ENCODE data around the gene LRRC32. TPM values are rescaled to one million over a fixed set of nuclear protein-coding genes. Genes with fewer than 3 reads are reported as not detected.
A peak's percentile ranks its signal among the peaks of the same experiment; 100 is the strongest.

Gene LRRC32
- polyA plus RNA-seq, 3 donors, result 1.5 TPM; not detected in 2

GRCh38 chr11:76617553-76618265, 52.8 kb downstream of the LRRC32 start:
- H3K36me3 Mint-ChIP-seq, result no peaks in the 10 kb centered on the region
- peak overlapping the region in 1 of 7 donors; percentile 4 for H3K27ac Mint-ChIP-seq
- no peak overlapping the region for H3K9ac ChIP-seq (ENCODE audit: insufficient read depth, low read length, poor library complexity, severe bottlenecking)
- H3K79me2 ChIP-seq (ENCODE audit: insufficient read depth, low read length), result no peaks in the 10 kb centered on the region
- H3K27ac ChIP-seq (ENCODE audit: low read depth in 1 of 2, low read length in 2 of 2), result no peak overlapping the region
- H3K4me3 ChIP-seq (replicated peaks in 1 of 3; ENCODE audit: low read depth in 2 of 3, low read length in 3 of 3), result no peak overlapping the region
- no peaks in the 10 kb centered on the region for H3K27me3 ChIP-seq (ENCODE audit: control insufficient read depth in 2 of 2, insufficient read depth in 2 of 2, low read length in 2 of 2)
- no peak overlapping the region for H3K4me2 ChIP-seq (replicated peaks; ENCODE audit: extremely low read depth, low read length, poor library complexity, severe bottlenecking)
- H3K9me3 ChIP-seq (replicated peaks in 1 of 2; ENCODE audit: control insufficient read depth in 1 of 2, insufficient read depth in 1 of 2, low read length in 2 of 2), result no peaks in the 10 kb centered on the region
- H3K4me1 Mint-ChIP-seq, result peaks cover 4% of the 10 kb centered on the region
- intact Hi-C loops (cut with micrococcal nuclease), result no loop called here
- WGBS (ENCODE audit: insufficient coverage), result 100% methylated on average over 1 of the region's 7 CpGs
- peak overlapping the region in 1 of 2 donors; percentile 6 for H3K4me3 Mint-ChIP-seq
- H3K36me3 ChIP-seq (replicated peaks in 1 of 2; ENCODE audit: control insufficient read depth in 1 of 2, insufficient read depth in 2 of 2, low read length in 2 of 2), result no peaks in the 10 kb centered on the region
- no peaks in the 10 kb centered on the region for H4K20me1 ChIP-seq (ENCODE audit: insufficient read depth, low read length)
- TF ChIP-seq, protein P1, sequence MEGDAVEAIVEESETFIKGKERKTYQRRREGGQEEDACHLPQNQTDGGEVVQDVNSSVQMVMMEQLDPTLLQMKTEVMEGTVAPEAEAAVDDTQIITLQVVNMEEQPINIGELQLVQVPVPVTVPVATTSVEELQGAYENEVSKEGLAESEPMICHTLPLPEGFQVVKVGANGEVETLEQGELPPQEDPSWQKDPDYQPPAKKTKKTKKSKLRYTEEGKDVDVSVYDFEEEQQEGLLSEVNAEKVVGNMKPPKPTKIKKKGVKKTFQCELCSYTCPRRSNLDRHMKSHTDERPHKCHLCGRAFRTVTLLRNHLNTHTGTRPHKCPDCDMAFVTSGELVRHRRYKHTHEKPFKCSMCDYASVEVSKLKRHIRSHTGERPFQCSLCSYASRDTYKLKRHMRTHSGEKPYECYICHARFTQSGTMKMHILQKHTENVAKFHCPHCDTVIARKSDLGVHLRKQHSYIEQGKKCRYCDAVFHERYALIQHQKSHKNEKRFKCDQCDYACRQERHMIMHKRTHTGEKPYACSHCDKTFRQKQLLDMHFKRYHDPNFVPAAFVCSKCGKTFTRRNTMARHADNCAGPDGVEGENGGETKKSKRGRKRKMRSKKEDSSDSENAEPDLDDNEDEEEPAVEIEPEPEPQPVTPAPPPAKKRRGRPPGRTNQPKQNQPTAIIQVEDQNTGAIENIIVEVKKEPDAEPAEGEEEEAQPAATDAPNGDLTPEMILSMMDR (IDR thresholded peaks at IDR 0.05), result no peak
- peaks cover 0 to 2% (median 0%) of the 10 kb centered on the region in 7 donors for H3K9me3 Mint-ChIP-seq
- no peak overlapping the region for H2AFZ ChIP-seq (ENCODE audit: insufficient read depth, low read depth, low read length, poor library complexity, severe bottlenecking)
- no peak for DNase-seq
- peaks cover 10 to 27% (median 23%) of the 10 kb centered on the region in 3 donors for H3K27me3 Mint-ChIP-seq (ENCODE audit: low read depth in 3 of 3)
- no peaks in the 10 kb centered on the region for H3K4me1 ChIP-seq (ENCODE audit: control insufficient read depth in 1 of 2, insufficient read depth in 2 of 2, low read length in 2 of 2)

- H3K4me1 ChIP-seq (ENCODE audit: control insufficient read depth in 1 of 2, insufficient read depth in 2 of 2, low read length in 2 of 2), result no peaks in the 10 kb centered on the region
Measured at GRCh38 chr11:76616676-76617552, 53.6 kb downstream of the LRRC32 start.

More at GRCh38 chr11:76616676-76617552, 53.6 kb downstream of the LRRC32 start:
- H3K79me2 ChIP-seq (ENCODE audit: insufficient read depth, low read length), result no peaks in the 10 kb centered on the region
- no peaks in the 10 kb centered on the region for H3K36me3 ChIP-seq (replicated peaks in 1 of 2; ENCODE audit: control insufficient read depth in 1 of 2, insufficient read depth in 2 of 2, low read length in 2 of 2)
- peak overlapping the region; percentile 6 to 15 for H3K4me3 Mint-ChIP-seq
- H4K20me1 ChIP-seq (ENCODE audit: insufficient read depth, low read length), result no peaks in the 10 kb centered on the region
- H3K9me3 ChIP-seq (replicated peaks in 1 of 2; ENCODE audit: control insufficient read depth in 1 of 2, insufficient read depth in 1 of 2, low read length in 2 of 2), result no peaks in the 10 kb centered on the region
- H3K27me3 ChIP-seq (ENCODE audit: control insufficient read depth in 2 of 2, insufficient read depth in 2 of 2, low read length in 2 of 2), result no peaks in the 10 kb centered on the region
- 88% methylated on average over 6 of the region's 10 CpGs for WGBS (ENCODE audit: insufficient coverage)
- H3K27ac Mint-ChIP-seq, result no peak overlapping the region
- intact Hi-C loops (cut with micrococcal nuclease), result no loop called here
- peaks cover 4% of the 10 kb centered on the region for H3K4me1 Mint-ChIP-seq
- H3K9ac ChIP-seq (ENCODE audit: insufficient read depth, low read length, poor library complexity, severe bottlenecking), result no peak overlapping the region
- no peak for DNase-seq
- TF ChIP-seq, protein P1 (IDR thresholded peaks at IDR 0.05), result no peak
- H3K4me3 ChIP-seq (replicated peaks in 1 of 3; ENCODE audit: low read depth in 2 of 3, low read length in 3 of 3), result no peak overlapping the region
- H3K27me3 Mint-ChIP-seq (ENCODE audit: low read depth in 3 of 3), result peaks cover 6 to 23% (median 21%) of the 10 kb centered on the region in 3 donors
- H3K4me2 ChIP-seq (replicated peaks; ENCODE audit: extremely low read depth, low read length, poor library complexity, severe bottlenecking), result no peak overlapping the region
- no peak overlapping the region for H3K27ac ChIP-seq (ENCODE audit: low read depth in 1 of 2, low read length in 2 of 2)
- H3K9me3 Mint-ChIP-seq, result peaks cover 0 to 2% (median 0%) of the 10 kb centered on the region in 7 donors
- no peak overlapping the region for H2AFZ ChIP-seq (ENCODE audit: insufficient read depth, low read depth, low read length, poor library complexity, severe bottlenecking)
- H3K36me3 Mint-ChIP-seq, result no peaks in the 10 kb centered on the region

Data from CD14-positive monocyte (primary cell).